Lung (tissue), 12 donors: ENCODE data around the gene DTNBP1. TPM values are rescaled to one million over a fixed set of nuclear protein-coding genes. Genes with fewer than 3 reads are reported as not detected.

Source experiments
- ATAC-seq: fragments of 200-7000 bp; cut with Tn5 transposase; one replicate; pipeline ENCODE4 v1.9.1; 2020; ENCODE audit warnings: moderate number of reproducible peaks; ENCODE audit not compliant: insufficient read depth, low FRiP score
- DNase-seq, 3 donors: peaks; one replicate each; pipeline ENCODE4 v3.0.0-alpha.2; 2013 to 2017
- H3K27ac ChIP-seq, 2 donors: one replicate each; pipeline ENCODE4 v1.5.1; 2013; ENCODE audit warnings: mild to moderate bottlenecking in 2 of 2, moderate library complexity in 2 of 2, control low read depth in 1 of 2, inconsistent platforms in 1 of 2, low read depth in 1 of 2, low read length in 1 of 2
- H3K27me3 ChIP-seq, 3 donors: one replicate each; pipeline ENCODE4 v1.5.1; 2013; ENCODE audit warnings: low read length in 2 of 3; ENCODE audit not compliant: control insufficient read depth in 3 of 3, insufficient read depth in 3 of 3
- H3K36me3 ChIP-seq, 4 donors: one replicate each; pipeline ENCODE4 v1.5.1; 2013; ENCODE audit warnings: low read length in 4 of 4, mild to moderate bottlenecking in 1 of 4, moderate library complexity in 1 of 4; ENCODE audit not compliant: control insufficient read depth in 4 of 4, insufficient read depth in 4 of 4
- H3K4me1 ChIP-seq, 5 donors: one replicate each; pipeline ENCODE4 v1.5.1; 2013; ENCODE audit warnings: low read length in 5 of 5, mild to moderate bottlenecking in 2 of 5, moderate library complexity in 1 of 5; ENCODE audit not compliant: control insufficient read depth in 5 of 5, insufficient read depth in 5 of 5
- H3K4me3 ChIP-seq: one replicate; pipeline ENCODE4 v1.5.1; 2013; ENCODE audit warnings: mild to moderate bottlenecking, control low read depth, moderate library complexity
- H3K9ac ChIP-seq, 2 donors: one replicate each; pipeline ENCODE4 v1.5.1; 2013; ENCODE audit warnings: low read length in 2 of 2, control low read depth in 1 of 2; ENCODE audit not compliant: insufficient read depth in 1 of 2
- H3K9me3 ChIP-seq, 4 donors: one replicate each; pipeline ENCODE4 v1.5.1; 2013; ENCODE audit warnings: low read length in 3 of 4, mild to moderate bottlenecking in 1 of 4, moderate library complexity in 1 of 4; ENCODE audit not compliant: control insufficient read depth in 4 of 4, insufficient read depth in 3 of 4
- WGBS, 2 donors: extraction: QIAGEN DNeasy Blood & Tissue Kit; methylation state at CpG; one replicate each; pipeline ENCODE4 v1.1.7; 2013; 5-methylcytosine and 5-hydroxymethylcytosine counted together
- polyA plus RNA-seq, 2 donors: library from polyadenylated mRNA; stranded (reverse); fragments of 200-250 nt; gene quantifications; one replicate each; pipeline ENCODE4 v1.2.1, GENCODE V29; 2013
- total RNA-seq, 2 donors: library from RNA; depleted of rRNA in 1 of 2; stranded (reverse); fragments of >200 nt in 1 of 2; gene quantifications; one replicate each; pipeline ENCODE4 v1.2.1, GENCODE V29; 2014 to 2021
- TF ChIP-seq, protein P1 (sequence below): IDR thresholded peaks from 2 replicates; pipeline ENCODE4 v1.5.1; 2012; ENCODE audit warnings: mild to moderate bottlenecking; ENCODE audit errors: control extremely low read depth, extremely low read depth
- donor health status: control.
- donor health status: control.
- donor health status: Bipolar disorder and iron deficiency.
- donor health status: healthy.
- donor health status: DM: yes; HTN: yes; CAD: no.

DTNBP1 gene
- total and polyA plus RNA-seq, 4 donors, result 9.9 to 23.9 (median 20.5) TPM

DNA sequence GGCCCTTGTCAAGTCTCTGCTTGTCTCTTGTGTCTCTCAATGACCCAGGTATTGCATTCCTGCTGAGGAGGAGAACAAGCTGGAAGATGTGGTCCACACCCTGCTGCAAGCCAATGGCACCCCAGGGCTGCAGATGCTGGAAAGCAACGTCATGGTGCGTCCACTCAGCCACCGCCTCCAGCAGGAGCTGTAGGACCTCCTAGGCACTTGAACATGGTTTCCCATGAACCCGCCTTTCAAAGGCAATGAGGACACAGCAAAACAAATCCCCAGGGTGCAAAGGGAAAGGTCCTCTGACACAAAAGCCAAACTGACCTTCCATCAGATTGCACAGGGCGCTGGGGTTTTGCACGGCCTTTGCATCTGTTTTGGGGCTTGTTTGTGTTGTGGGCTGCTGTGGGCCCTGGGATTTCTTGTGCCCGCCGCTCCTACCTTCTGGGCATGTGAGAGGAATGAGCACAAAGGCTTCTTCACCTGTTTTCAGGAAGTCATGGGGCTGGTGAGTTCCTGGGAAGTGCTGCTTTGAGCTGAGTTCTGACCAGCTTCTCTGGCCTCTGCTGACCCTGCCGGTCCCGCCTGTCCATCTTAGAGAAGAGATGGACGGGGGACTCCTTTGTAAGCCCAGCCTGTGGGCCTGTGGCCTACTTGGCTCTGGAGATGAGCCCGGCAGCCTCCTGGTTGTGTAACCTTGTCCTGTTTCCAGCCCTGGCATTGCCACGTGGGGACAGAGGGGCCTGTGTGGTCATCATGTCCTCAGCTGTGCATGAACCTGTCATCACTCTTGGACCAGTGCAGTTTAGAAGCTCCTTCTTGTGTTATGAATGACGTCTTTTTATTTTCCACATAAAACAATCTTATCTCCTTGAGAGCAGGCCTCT, 151.3 kb downstream of the DTNBP1 start:
- Histone ChIP-seq H3K4me1 (peaks cover 0 to 6% (median 0%) of the 10 kb centered on the region in 5 donors), H3K27me3 (no peaks in the 10 kb centered on the region), H3K27ac (peak overlapping the region in 1 of 2 donors; percentile 63), H3K9me3 (no peaks in the 10 kb centered on the region), H3K9ac (no peak overlapping the region), H3K4me3 (no peak overlapping the region), H3K36me3 (peaks cover 0 to 50% (median 28%) of the 10 kb centered on the region in 4 donors)
- ATAC-seq (no peak), DNase-seq (no peak)
- TF ChIP-seq, protein P1, sequence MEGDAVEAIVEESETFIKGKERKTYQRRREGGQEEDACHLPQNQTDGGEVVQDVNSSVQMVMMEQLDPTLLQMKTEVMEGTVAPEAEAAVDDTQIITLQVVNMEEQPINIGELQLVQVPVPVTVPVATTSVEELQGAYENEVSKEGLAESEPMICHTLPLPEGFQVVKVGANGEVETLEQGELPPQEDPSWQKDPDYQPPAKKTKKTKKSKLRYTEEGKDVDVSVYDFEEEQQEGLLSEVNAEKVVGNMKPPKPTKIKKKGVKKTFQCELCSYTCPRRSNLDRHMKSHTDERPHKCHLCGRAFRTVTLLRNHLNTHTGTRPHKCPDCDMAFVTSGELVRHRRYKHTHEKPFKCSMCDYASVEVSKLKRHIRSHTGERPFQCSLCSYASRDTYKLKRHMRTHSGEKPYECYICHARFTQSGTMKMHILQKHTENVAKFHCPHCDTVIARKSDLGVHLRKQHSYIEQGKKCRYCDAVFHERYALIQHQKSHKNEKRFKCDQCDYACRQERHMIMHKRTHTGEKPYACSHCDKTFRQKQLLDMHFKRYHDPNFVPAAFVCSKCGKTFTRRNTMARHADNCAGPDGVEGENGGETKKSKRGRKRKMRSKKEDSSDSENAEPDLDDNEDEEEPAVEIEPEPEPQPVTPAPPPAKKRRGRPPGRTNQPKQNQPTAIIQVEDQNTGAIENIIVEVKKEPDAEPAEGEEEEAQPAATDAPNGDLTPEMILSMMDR, result no peak
- 83 to 90% methylated on average over 14 of the region's 14 CpGs for WGBS, 2 donors

DNA sequence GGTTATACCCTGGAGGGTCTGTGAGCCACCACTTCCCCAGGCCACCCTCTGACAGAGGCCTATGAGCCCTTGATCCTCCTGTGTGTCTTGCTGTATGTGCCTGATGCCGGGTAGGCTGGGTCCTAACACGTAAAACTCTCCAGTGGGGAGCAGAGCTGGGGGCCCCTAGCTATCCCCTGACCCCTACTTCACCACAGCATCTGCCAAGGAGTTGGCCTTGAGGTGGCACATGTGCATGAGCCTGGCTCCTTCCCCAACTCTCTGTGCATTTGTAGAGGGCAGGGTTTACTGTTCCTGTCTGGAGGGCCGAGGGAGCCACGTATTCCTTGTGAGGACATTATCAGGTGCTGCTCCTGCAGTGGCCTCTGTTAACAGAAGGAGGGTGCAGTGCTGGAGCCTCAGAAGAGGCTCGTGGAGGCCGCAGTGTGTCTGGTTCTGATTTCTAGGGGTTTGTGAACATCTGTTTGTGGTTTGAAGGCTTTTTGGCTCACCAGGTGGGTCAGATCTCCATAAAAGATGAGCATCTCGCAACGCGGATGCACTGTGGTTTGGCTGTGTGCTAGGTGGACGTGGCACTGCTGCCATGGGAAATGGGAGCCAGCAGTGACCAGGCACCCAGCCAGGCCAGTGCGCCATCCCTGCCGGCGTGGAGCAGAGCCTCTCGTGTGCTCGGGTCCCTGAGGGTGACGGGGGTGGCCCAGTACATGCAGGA, 152.1 kb downstream of the DTNBP1 start:
- Histone ChIP-seq H3K4me1 (peaks cover 0 to 7% (median 3%) of the 10 kb centered on the region in 5 donors), H3K27me3 (no peaks in the 10 kb centered on the region), H3K4me3 (no peak overlapping the region), H3K36me3 (peaks cover 0 to 50% (median 26%) of the 10 kb centered on the region in 4 donors), H3K27ac (no peak overlapping the region), H3K9me3 (no peaks in the 10 kb centered on the region), H3K9ac (no peak overlapping the region)
- TF ChIP-seq, protein P1, result no peak
- 86 to 91% methylated on average over 16 of the region's 16 CpGs for WGBS, 2 donors
- ATAC-seq, result no peak
- no peak for DNase-seq

GRCh38 chr6:15510121-15510520, 152.7 kb downstream of the DTNBP1 start:
- no peak overlapping the region for H3K9ac ChIP-seq
- H3K27ac ChIP-seq, result no peak overlapping the region
- H3K4me1 ChIP-seq, result peaks cover 6 to 11% (median 8%) of the 10 kb centered on the region in 5 donors
- H3K9me3 ChIP-seq, result no peaks in the 10 kb centered on the region
- no peak overlapping the region for H3K4me3 ChIP-seq
- H3K27me3 ChIP-seq, result no peaks in the 10 kb centered on the region
- peaks cover 0 to 48% (median 26%) of the 10 kb centered on the region in 4 donors for H3K36me3 ChIP-seq
- ATAC-seq, result no peak
- TF ChIP-seq, protein P1, result no peak
- WGBS, 2 donors, result 98% methylated on average over 6 of the region's 6 CpGs
- DNase-seq, result no peak
